Osteoblast (primary cell): ENCODE measurements around the gene TMEM167A. TPM values are rescaled to one million over a fixed set of nuclear protein-coding genes. Genes with fewer than 3 reads are reported as not detected.

Source experiments
- DNase-seq: peaks from one replicate; pipeline ENCODE4 v3.0.0; 2011; ENCODE audit warnings: low spot score, mixed read lengths; ENCODE audit not compliant: insufficient read length; ENCODE audit errors: missing footprints
- H2AFZ ChIP-seq: 2 replicates; pipeline ENCODE4 v1.6.0; 2011; ENCODE audit warnings: mild to moderate bottlenecking, low read length
- H3K27ac ChIP-seq: 2 replicates; pipeline ENCODE4 v1.5.1; 2011; ENCODE audit warnings: mild to moderate bottlenecking, low read depth, low read length, moderate library complexity
- H3K27me3 ChIP-seq: 2 replicates; pipeline ENCODE4 v1.6.0; 2012; ENCODE audit warnings: mild to moderate bottlenecking, control low read depth, inconsistent platforms, low read length, moderate library complexity; ENCODE audit not compliant: insufficient read depth
- H3K36me3 ChIP-seq: 2 replicates; pipeline ENCODE4 v1.5.1; 2011; ENCODE audit warnings: mild to moderate bottlenecking, low read length, control low read depth, moderate library complexity; ENCODE audit not compliant: insufficient read depth
- H3K4me1 ChIP-seq: 2 replicates; pipeline ENCODE4 v1.5.1; 2011; ENCODE audit warnings: mild to moderate bottlenecking, low read length, control low read depth, moderate library complexity; ENCODE audit not compliant: insufficient read depth
- H3K4me2 ChIP-seq: 2 replicates; pipeline ENCODE4 v1.6.0; 2011; ENCODE audit warnings: mild to moderate bottlenecking, low read length; ENCODE audit not compliant: insufficient read depth
- H3K4me3 ChIP-seq: fragments of 200-600 bp; sonication (generic); 3 replicates; pipeline ENCODE4 v1.5.1; 2012; ENCODE audit warnings: mild to moderate bottlenecking, low read length, inconsistent platforms; ENCODE audit not compliant: insufficient read depth
- H3K79me2 ChIP-seq: 2 replicates; pipeline ENCODE4 v1.6.0; 2012; ENCODE audit warnings: mild to moderate bottlenecking, low read length, control low read depth, inconsistent platforms; ENCODE audit not compliant: insufficient read depth
- H3K9me3 ChIP-seq: 2 replicates; pipeline ENCODE4 v1.5.1; 2011; ENCODE audit warnings: low read depth, low read length, control low read depth
- H4K20me1 ChIP-seq: 2 replicates; pipeline ENCODE4 v1.6.0; 2012; ENCODE audit warnings: mild to moderate bottlenecking, low read length, control low read depth; ENCODE audit not compliant: insufficient read depth
- total RNA-seq: library from RNA; depleted of rRNA; stranded (reverse); fragments of >200 nt; gene quantifications from 2 replicates; pipeline ENCODE4 v1.2.3, GENCODE V29; 2012
- TF ChIP-seq, protein P1 (sequence below): IDR thresholded peaks from 2 replicates; pipeline ENCODE4 v1.5.1; 2011; ENCODE audit warnings: mild to moderate bottlenecking, low read depth, low read length, moderate library complexity; ENCODE audit errors: extremely low read depth

Gene TMEM167A
- total RNA-seq, 1 donor = 54.6 TPM

DNA sequence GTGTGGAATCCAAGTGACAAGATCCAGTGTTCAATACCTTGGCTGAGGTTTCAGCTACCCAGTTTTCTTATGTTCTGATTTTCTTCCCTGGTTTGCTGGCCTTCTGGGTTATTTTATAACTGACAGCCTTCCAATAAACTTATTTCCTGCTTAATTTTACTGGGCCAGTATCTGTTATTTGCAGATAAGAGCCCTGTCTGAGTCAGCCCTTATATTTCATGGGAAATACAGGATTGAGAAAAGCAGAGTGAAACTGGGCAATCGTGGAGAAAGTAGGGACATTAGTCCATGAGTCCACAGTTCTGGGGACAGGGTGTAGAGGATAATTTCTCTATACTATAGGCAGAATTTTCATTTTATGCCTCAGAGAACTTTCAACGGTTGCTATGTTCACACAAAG, 32.3 kb downstream of the TMEM167A start:
- Histone ChIP-seq H4K20me1 (no peaks in the 10 kb centered on the region), H3K4me3 (no peak overlapping the region), H3K27ac (no peak overlapping the region), H2AFZ (no peak overlapping the region), H3K36me3 (no peaks in the 10 kb centered on the region), H3K4me1 (no peaks in the 10 kb centered on the region), H3K27me3 (no peaks in the 10 kb centered on the region), H3K79me2 (no peaks in the 10 kb centered on the region), H3K4me2 (no peak overlapping the region), H3K9me3 (no peaks in the 10 kb centered on the region)
- TF ChIP-seq, protein P1, sequence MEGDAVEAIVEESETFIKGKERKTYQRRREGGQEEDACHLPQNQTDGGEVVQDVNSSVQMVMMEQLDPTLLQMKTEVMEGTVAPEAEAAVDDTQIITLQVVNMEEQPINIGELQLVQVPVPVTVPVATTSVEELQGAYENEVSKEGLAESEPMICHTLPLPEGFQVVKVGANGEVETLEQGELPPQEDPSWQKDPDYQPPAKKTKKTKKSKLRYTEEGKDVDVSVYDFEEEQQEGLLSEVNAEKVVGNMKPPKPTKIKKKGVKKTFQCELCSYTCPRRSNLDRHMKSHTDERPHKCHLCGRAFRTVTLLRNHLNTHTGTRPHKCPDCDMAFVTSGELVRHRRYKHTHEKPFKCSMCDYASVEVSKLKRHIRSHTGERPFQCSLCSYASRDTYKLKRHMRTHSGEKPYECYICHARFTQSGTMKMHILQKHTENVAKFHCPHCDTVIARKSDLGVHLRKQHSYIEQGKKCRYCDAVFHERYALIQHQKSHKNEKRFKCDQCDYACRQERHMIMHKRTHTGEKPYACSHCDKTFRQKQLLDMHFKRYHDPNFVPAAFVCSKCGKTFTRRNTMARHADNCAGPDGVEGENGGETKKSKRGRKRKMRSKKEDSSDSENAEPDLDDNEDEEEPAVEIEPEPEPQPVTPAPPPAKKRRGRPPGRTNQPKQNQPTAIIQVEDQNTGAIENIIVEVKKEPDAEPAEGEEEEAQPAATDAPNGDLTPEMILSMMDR = no peak
- DNase-seq = no peak

- Histone ChIP-seq H3K4me3 (no peak overlapping the region), H4K20me1 (no peaks in the 10 kb centered on the region), H3K36me3 (no peaks in the 10 kb centered on the region), H2AFZ (no peak overlapping the region), H3K4me2 (no peak overlapping the region), H3K9me3 (no peaks in the 10 kb centered on the region), H3K27me3 (no peaks in the 10 kb centered on the region), H3K27ac (no peak overlapping the region), H3K4me1 (no peaks in the 10 kb centered on the region), H3K79me2 (no peaks in the 10 kb centered on the region)
- DNase-seq = no peak
- TF ChIP-seq, protein P1 = no peak
Measured at GRCh38 chr5:83042507-83042906, 34.7 kb downstream of the TMEM167A start.

GRCh38 chr5:83038924-83039323, 38.3 kb downstream of the TMEM167A start:
- no peaks in the 10 kb centered on the region for H3K36me3 ChIP-seq
- no peaks in the 10 kb centered on the region for H4K20me1 ChIP-seq
- DNase-seq = no peak
- H2AFZ ChIP-seq = no peak overlapping the region
- no peak overlapping the region for H3K4me2 ChIP-seq
- H3K79me2 ChIP-seq = no peaks in the 10 kb centered on the region
- H3K4me1 ChIP-seq = no peaks in the 10 kb centered on the region
- H3K27me3 ChIP-seq = no peaks in the 10 kb centered on the region
- TF ChIP-seq, protein P1 = no peak
- no peak overlapping the region for H3K4me3 ChIP-seq
- no peak overlapping the region for H3K27ac ChIP-seq
- no peaks in the 10 kb centered on the region for H3K9me3 ChIP-seq

DNA sequence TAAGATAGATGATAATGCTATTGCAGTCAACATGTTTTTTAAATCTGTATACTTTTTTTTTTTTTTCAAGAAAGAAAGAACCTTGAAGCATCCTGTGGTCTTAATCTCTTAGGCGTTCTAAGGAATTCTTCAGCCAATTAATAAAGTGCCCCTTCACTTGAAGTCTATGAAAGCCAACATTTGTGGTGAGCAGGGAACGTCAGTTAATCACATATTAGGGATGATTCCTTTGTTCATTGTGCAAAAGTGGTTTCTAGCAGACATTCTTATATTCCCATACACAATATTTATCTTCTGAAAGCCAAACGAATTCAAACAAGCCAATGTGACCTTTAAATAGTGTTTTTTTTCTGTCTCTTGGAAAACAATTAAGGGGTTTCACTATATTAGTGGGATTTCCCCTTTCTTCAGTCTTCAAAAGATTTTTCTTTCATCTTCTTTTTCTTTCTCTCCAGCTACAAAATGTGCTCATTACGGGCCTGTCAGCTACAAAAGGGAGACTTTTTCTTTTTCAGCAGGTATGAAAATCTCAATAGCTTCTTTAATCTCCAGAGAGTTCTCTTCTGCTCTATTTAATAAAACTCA, 40.1 kb downstream of the TMEM167A start:
- Histone ChIP-seq H3K27ac (no peak overlapping the region), H3K9me3 (no peaks in the 10 kb centered on the region), H3K4me2 (no peak overlapping the region), H3K4me1 (no peaks in the 10 kb centered on the region), H4K20me1 (no peaks in the 10 kb centered on the region), H3K27me3 (no peaks in the 10 kb centered on the region), H2AFZ (no peak overlapping the region), H3K79me2 (no peaks in the 10 kb centered on the region), H3K36me3 (no peaks in the 10 kb centered on the region), H3K4me3 (no peak overlapping the region)
- DNase-seq = no peak
- TF ChIP-seq, protein P1 = no peak
